Activated T-cell treated with anti-CD3 and anti-CD28 coated beads, Interleukin-2, amount 50 U/mL, for 24 hours (primary cell): ENCODE results near the gene WFDC6.

Experiments
- DNase-seq: peaks from one replicate; pipeline ENCODE4 v3.0.0-alpha.2; 2020
- H3K27ac Mint-ChIP-seq: 2 replicates; pipeline ENCODE4 v1.8.0; 2020; ENCODE audit warnings: mild to moderate bottlenecking, mixed read lengths
- H3K27me3 Mint-ChIP-seq: 2 replicates; pipeline ENCODE4 v1.8.0; 2020; ENCODE audit warnings: mixed read lengths
- H3K36me3 Mint-ChIP-seq: 2 replicates; pipeline ENCODE4 v1.8.0; 2020; ENCODE audit warnings: low read depth, mixed read lengths
- H3K4me1 Mint-ChIP-seq: 2 replicates; pipeline ENCODE4 v1.8.0; 2020; ENCODE audit warnings: low read depth, mixed read lengths
- H3K4me3 Mint-ChIP-seq: 2 replicates; pipeline ENCODE4 v1.8.0; 2020; ENCODE audit warnings: mild to moderate bottlenecking, moderate library complexity, mixed read lengths
- H3K9me3 Mint-ChIP-seq: 2 replicates; pipeline ENCODE4 v1.8.0; 2020; ENCODE audit warnings: mixed read lengths

WFDC6 gene

GRCh38 chr20:45547206-45547770 lies 8.0 kb upstream of the WFDC6 start, which contains the start of gene EPPIN:
Gene EPPIN (minus strand): TSS chr20:45547401. CDS start chr20:45547357, 44 bp downstream.
- H3K9me3 Mint-ChIP-seq: peaks cover 3% of the 10 kb centered on the region
- H3K36me3 Mint-ChIP-seq: no peaks in the 10 kb centered on the region
- no peaks in the 10 kb centered on the region for H3K4me1 Mint-ChIP-seq
- no peak within 1 kb of the TSS for H3K27ac Mint-ChIP-seq
- H3K27me3 Mint-ChIP-seq: peaks cover 51% of the 10 kb centered on the region
- DNase-seq: no peak
- H3K4me3 Mint-ChIP-seq: no peak within 1 kb of the TSS

GRCh38 chr20:45545754-45546453 lies 6.6 kb upstream of the WFDC6 start:
- Mint-ChIP-seq H3K27me3 (peaks cover 60% of the 10 kb centered on the region), H3K36me3 (no peaks in the 10 kb centered on the region), H3K27ac (no peak overlapping the region)

GRCh38 chr20:45545351-45545750 lies 6.1 kb upstream of the WFDC6 start:
- Mint-ChIP-seq H3K36me3 (no peaks in the 10 kb centered on the region), H3K27me3 (peaks cover 64% of the 10 kb centered on the region), H3K27ac (no peak overlapping the region), H3K4me3 (no peak overlapping the region), H3K4me1 (no peaks in the 10 kb centered on the region), H3K9me3 (peaks cover 2% of the 10 kb centered on the region)
- DNase-seq: no peak

More at GRCh38 chr20:45545754-45546453, 6.6 kb upstream of the WFDC6 start:
- peaks cover 3% of the 10 kb centered on the region for H3K9me3 Mint-ChIP-seq
- no peak overlapping the region for H3K4me3 Mint-ChIP-seq
- H3K4me1 Mint-ChIP-seq: no peaks in the 10 kb centered on the region
- DNase-seq: no peak

- Mint-ChIP-seq H3K9me3 (no peaks in the 10 kb centered on the region), H3K36me3 (no peaks in the 10 kb centered on the region), H3K4me3 (no peak overlapping the region), H3K27ac (no peak overlapping the region), H3K4me1 (no peaks in the 10 kb centered on the region), H3K27me3 (peaks cover 42% of the 10 kb centered on the region)
- DNase-seq: no peak
These were observed 978 bp downstream of the WFDC6 start for GRCh38 chr20:45538209-45538799.

GRCh38 chr20:45527294-45527693 lies 12.0 kb downstream of the WFDC6 start:
- Mint-ChIP-seq H3K4me3 (no peak overlapping the region), H3K9me3 (no peaks in the 10 kb centered on the region), H3K27ac (no peak overlapping the region), H3K36me3 (no peaks in the 10 kb centered on the region), H3K4me1 (no peaks in the 10 kb centered on the region), H3K27me3 (peaks cover 65% of the 10 kb centered on the region)
- no peak for DNase-seq

- Mint-ChIP-seq H3K27me3 (peaks cover 64% of the 10 kb centered on the region), H3K9me3 (no peaks in the 10 kb centered on the region), H3K27ac (no peak overlapping the region), H3K4me1 (no peaks in the 10 kb centered on the region), H3K36me3 (no peaks in the 10 kb centered on the region), H3K4me3 (no peak overlapping the region)
- no peak for DNase-seq
These were observed 15.5 kb downstream of the WFDC6 start for GRCh38 chr20:45523821-45524220.

GRCh38 chr20:45518282-45518681 lies 21.0 kb downstream of the WFDC6 start:
- H3K4me1 Mint-ChIP-seq: no peaks in the 10 kb centered on the region
- peaks cover 41% of the 10 kb centered on the region for H3K27me3 Mint-ChIP-seq
- H3K36me3 Mint-ChIP-seq: no peaks in the 10 kb centered on the region
- DNase-seq: no peak
- H3K4me3 Mint-ChIP-seq: no peak overlapping the region
- no peak overlapping the region for H3K27ac Mint-ChIP-seq
- no peaks in the 10 kb centered on the region for H3K9me3 Mint-ChIP-seq

GRCh38 chr20:45515147-45515913 lies 24.0 kb downstream of the WFDC6 start, which contains the start of gene SPINT3:
Gene SPINT3 (minus strand): TSS chr20:45515622. CDS start chr20:45515608, 14 bp downstream.
- Mint-ChIP-seq H3K9me3 (no peaks in the 10 kb centered on the region), H3K27me3 (peaks cover 33% of the 10 kb centered on the region), H3K27ac (no peak within 1 kb of the TSS), H3K36me3 (no peaks in the 10 kb centered on the region), H3K4me1 (no peaks in the 10 kb centered on the region), H3K4me3 (no peak within 1 kb of the TSS)
- no peak for DNase-seq

- no peak for DNase-seq
- no peaks in the 10 kb centered on the region for H3K36me3 Mint-ChIP-seq
- no peaks in the 10 kb centered on the region for H3K9me3 Mint-ChIP-seq
- no peak overlapping the region for H3K27ac Mint-ChIP-seq
- H3K4me1 Mint-ChIP-seq: peaks cover 13% of the 10 kb centered on the region
- no peak overlapping the region for H3K4me3 Mint-ChIP-seq
- H3K27me3 Mint-ChIP-seq: peaks cover 46% of the 10 kb centered on the region
These were observed 28.9 kb downstream of the WFDC6 start for GRCh38 chr20:45510242-45510862.

- no peak overlapping the region for H3K4me3 Mint-ChIP-seq
- peaks cover 52% of the 10 kb centered on the region for H3K27me3 Mint-ChIP-seq
- no peak for DNase-seq
- H3K36me3 Mint-ChIP-seq: no peaks in the 10 kb centered on the region
- H3K4me1 Mint-ChIP-seq: peaks cover 13% of the 10 kb centered on the region
- H3K9me3 Mint-ChIP-seq: no peaks in the 10 kb centered on the region
- no peak overlapping the region for H3K27ac Mint-ChIP-seq
These were observed 30.2 kb downstream of the WFDC6 start for GRCh38 chr20:45509091-45509490.

- peaks cover 56% of the 10 kb centered on the region for H3K27me3 Mint-ChIP-seq
- no peak overlapping the region for H3K27ac Mint-ChIP-seq
- H3K9me3 Mint-ChIP-seq: no peaks in the 10 kb centered on the region
- H3K4me1 Mint-ChIP-seq: peaks cover 13% of the 10 kb centered on the region
- no peak overlapping the region for H3K4me3 Mint-ChIP-seq
- no peaks in the 10 kb centered on the region for H3K36me3 Mint-ChIP-seq
- DNase-seq: no peak
These were observed 31.0 kb downstream of the WFDC6 start for GRCh38 chr20:45508068-45508886.

- Mint-ChIP-seq H3K9me3 (no peaks in the 10 kb centered on the region), H3K27ac (no peak overlapping the region), H3K27me3 (peaks cover 60% of the 10 kb centered on the region), H3K4me1 (peaks cover 13% of the 10 kb centered on the region), H3K4me3 (no peak overlapping the region), H3K36me3 (no peaks in the 10 kb centered on the region)
- DNase-seq: no peak
These were observed 32.1 kb downstream of the WFDC6 start for GRCh38 chr20:45507011-45507820.

GRCh38 chr20:45506398-45506797 lies 32.9 kb downstream of the WFDC6 start:
- DNase-seq: no peak
- H3K36me3 Mint-ChIP-seq: no peaks in the 10 kb centered on the region
- H3K9me3 Mint-ChIP-seq: no peaks in the 10 kb centered on the region
- no peak overlapping the region for H3K4me3 Mint-ChIP-seq
- peaks cover 13% of the 10 kb centered on the region for H3K4me1 Mint-ChIP-seq
- H3K27ac Mint-ChIP-seq: no peak overlapping the region
- H3K27me3 Mint-ChIP-seq: peaks cover 60% of the 10 kb centered on the region
